Activated CD4-positive, alpha-beta T cell treated with anti-CD3 and anti-CD28 coated beads, Interleukin-2, amount 10 ng/mL, durations not matched to agents 24 days and 14 days (primary cell): Measurements from ENCODE around the gene TRAPPC6A. TPM values are rescaled to one million over a fixed set of nuclear protein-coding genes. Genes with fewer than 3 reads are reported as not detected.

Experiments used
- DNase-seq: peaks from one replicate; pipeline ENCODE4 v3.0.0; 2022
- H3K27ac Mint-ChIP-seq: one replicate; pipeline ENCODE4 v1.8.0; 2022; ENCODE audit warnings: mild to moderate bottlenecking, mixed read lengths
- H3K27me3 Mint-ChIP-seq: one replicate; pipeline ENCODE4 v1.8.0; 2022; ENCODE audit warnings: mixed read lengths
- H3K36me3 Mint-ChIP-seq: one replicate; pipeline ENCODE4 v1.8.0; 2022; ENCODE audit warnings: low read depth, mild to moderate bottlenecking, mixed read lengths
- H3K4me1 Mint-ChIP-seq: one replicate; pipeline ENCODE4 v1.8.0; 2021; ENCODE audit warnings: mixed read lengths
- H3K4me3 Mint-ChIP-seq: one replicate; pipeline ENCODE4 v1.8.0; 2022; ENCODE audit warnings: mild to moderate bottlenecking, moderate library complexity, mixed read lengths
- H3K9me3 Mint-ChIP-seq: one replicate; pipeline ENCODE4 v1.8.0; 2021; ENCODE audit warnings: mixed read lengths
- intact Hi-C: fragments of 100-400 bp; cut with micrococcal nuclease; formaldehyde crosslinking; loops from one replicate; pipeline ENCODE4 v1.15.1; 2023
- total RNA-seq: library from RNA; stranded (reverse); gene quantifications from 2 replicates; pipeline ENCODE4 v1.2.3, GENCODE V29; 2022

The TRAPPC6A gene
- total RNA-seq, 1 donor from 2014 or later: 24.7 TPM

GRCh38 chr19:45153339-45154063 lies 24.5 kb downstream of the TRAPPC6A start:
- intact Hi-C loops: no loop called here
- peak; percentile 80 for DNase-seq
- H3K36me3 Mint-ChIP-seq: peaks cover 9% of the 10 kb centered on the region
- H3K4me3 Mint-ChIP-seq: peak overlapping the region; percentile 76
- H3K4me1 Mint-ChIP-seq: peaks cover 18% of the 10 kb centered on the region
- peak overlapping the region; percentile 62 for H3K27ac Mint-ChIP-seq
- H3K9me3 Mint-ChIP-seq: no peaks in the 10 kb centered on the region
- peaks cover 26% of the 10 kb centered on the region for H3K27me3 Mint-ChIP-seq

- Mint-ChIP-seq H3K9me3 (no peaks in the 10 kb centered on the region), H3K36me3 (peaks cover 9% of the 10 kb centered on the region), H3K4me1 (peaks cover 16% of the 10 kb centered on the region), H3K27ac (peak overlapping the region; percentile 60), H3K4me3 (peak overlapping the region; percentile 76), H3K27me3 (peaks cover 22% of the 10 kb centered on the region)
- intact Hi-C loops: no loop called here
- DNase-seq: peak; percentile 85
Observed at GRCh38 chr19:45152504-45153338, 25.3 kb downstream of the TRAPPC6A start.

- H3K4me3 Mint-ChIP-seq: peak overlapping the region; percentile 62
- intact Hi-C loops: no loop called here
- H3K9me3 Mint-ChIP-seq: no peaks in the 10 kb centered on the region
- no peak for DNase-seq
- peaks cover 9% of the 10 kb centered on the region for H3K36me3 Mint-ChIP-seq
- peaks cover 22% of the 10 kb centered on the region for H3K27me3 Mint-ChIP-seq
- peaks cover 16% of the 10 kb centered on the region for H3K4me1 Mint-ChIP-seq
- H3K27ac Mint-ChIP-seq: peak overlapping the region; percentile 25
Observed at GRCh38 chr19:45151821-45152503, 26.1 kb downstream of the TRAPPC6A start.

GRCh38 chr19:45151320-45151719 lies 26.7 kb downstream of the TRAPPC6A start:
- Mint-ChIP-seq H3K36me3 (peaks cover 9% of the 10 kb centered on the region), H3K4me1 (peaks cover 16% of the 10 kb centered on the region), H3K27ac (no peak overlapping the region), H3K4me3 (no peak overlapping the region), H3K27me3 (peaks cover 22% of the 10 kb centered on the region), H3K9me3 (no peaks in the 10 kb centered on the region)
- DNase-seq: no peak
- intact Hi-C loops: no loop called here

GRCh38 chr19:45150751-45151281 lies 27.2 kb downstream of the TRAPPC6A start:
- no peak overlapping the region for H3K27ac Mint-ChIP-seq
- no peak overlapping the region for H3K4me3 Mint-ChIP-seq
- intact Hi-C loops: no loop called here
- no peak for DNase-seq
- peaks cover 22% of the 10 kb centered on the region for H3K27me3 Mint-ChIP-seq
- H3K36me3 Mint-ChIP-seq: peaks cover 12% of the 10 kb centered on the region
- H3K4me1 Mint-ChIP-seq: peaks cover 16% of the 10 kb centered on the region
- H3K9me3 Mint-ChIP-seq: no peaks in the 10 kb centered on the region

- H3K4me1 Mint-ChIP-seq: peaks cover 16% of the 10 kb centered on the region
- no peaks in the 10 kb centered on the region for H3K9me3 Mint-ChIP-seq
- no peak overlapping the region for H3K4me3 Mint-ChIP-seq
- peaks cover 12% of the 10 kb centered on the region for H3K36me3 Mint-ChIP-seq
- DNase-seq: no peak
- no peak overlapping the region for H3K27ac Mint-ChIP-seq
- intact Hi-C loops: no loop called here
- H3K27me3 Mint-ChIP-seq: peaks cover 19% of the 10 kb centered on the region
Observed at GRCh38 chr19:45150180-45150579, 27.9 kb downstream of the TRAPPC6A start.

GRCh38 chr19:45149129-45149528 lies 28.9 kb downstream of the TRAPPC6A start:
- Mint-ChIP-seq H3K4me3 (no peak overlapping the region), H3K9me3 (no peaks in the 10 kb centered on the region), H3K27ac (no peak overlapping the region), H3K4me1 (peaks cover 12% of the 10 kb centered on the region), H3K36me3 (peaks cover 12% of the 10 kb centered on the region), H3K27me3 (peaks cover 15% of the 10 kb centered on the region)
- intact Hi-C loops: no loop called here
- no peak for DNase-seq

GRCh38 chr19:45147835-45148676 lies 30.0 kb downstream of the TRAPPC6A start:
- DNase-seq: no peak
- Mint-ChIP-seq H3K27me3 (peaks cover 10% of the 10 kb centered on the region), H3K27ac (no peak overlapping the region), H3K36me3 (peaks cover 9% of the 10 kb centered on the region), H3K4me3 (no peak overlapping the region), H3K4me1 (peaks cover 8% of the 10 kb centered on the region), H3K9me3 (no peaks in the 10 kb centered on the region)
- intact Hi-C loops: no loop called here

- H3K9me3 Mint-ChIP-seq: no peaks in the 10 kb centered on the region
- H3K4me1 Mint-ChIP-seq: peaks cover 4% of the 10 kb centered on the region
- H3K4me3 Mint-ChIP-seq: no peak overlapping the region
- H3K36me3 Mint-ChIP-seq: peaks cover 9% of the 10 kb centered on the region
- intact Hi-C loops: no loop called here
- DNase-seq: no peak
- no peak overlapping the region for H3K27ac Mint-ChIP-seq
- peaks cover 5% of the 10 kb centered on the region for H3K27me3 Mint-ChIP-seq
Observed at GRCh38 chr19:45146741-45147205, 31.3 kb downstream of the TRAPPC6A start.

GRCh38 chr19:45146251-45146650 lies 31.8 kb downstream of the TRAPPC6A start:
- no peak overlapping the region for H3K4me3 Mint-ChIP-seq
- intact Hi-C loops: no loop called here
- DNase-seq: no peak
- H3K9me3 Mint-ChIP-seq: no peaks in the 10 kb centered on the region
- peaks cover 9% of the 10 kb centered on the region for H3K36me3 Mint-ChIP-seq
- H3K27me3 Mint-ChIP-seq: peaks cover under 1% of the 10 kb centered on the region
- H3K27ac Mint-ChIP-seq: no peak overlapping the region
- peaks cover 4% of the 10 kb centered on the region for H3K4me1 Mint-ChIP-seq

- H3K27ac Mint-ChIP-seq: no peak overlapping the region
Observed at GRCh38 chr19:45145270-45146189, 32.5 kb downstream of the TRAPPC6A start.

More at GRCh38 chr19:45145270-45146189, 32.5 kb downstream of the TRAPPC6A start:
- H3K4me1 Mint-ChIP-seq: peaks cover 4% of the 10 kb centered on the region
- DNase-seq: no peak
- H3K9me3 Mint-ChIP-seq: no peaks in the 10 kb centered on the region
- intact Hi-C loops: no loop called here
- no peak overlapping the region for H3K4me3 Mint-ChIP-seq
- no peaks in the 10 kb centered on the region for H3K27me3 Mint-ChIP-seq
- H3K36me3 Mint-ChIP-seq: peaks cover 9% of the 10 kb centered on the region
